Measurements from ENCODE around the gene GIMAP4.
"Not testable (repeated sequence)": the region's sequence is repeated elsewhere in the genome, so short reads cannot be mapped to it uniquely, and the experiment has no call there.

Gene GIMAP4

GRCh38 chr7:150570556-150571465, 3.6 kb downstream of the GIMAP4 start:
- in situ Hi-C loops (cut with HindIII; ENCODE audit: low pct_ligation_motif_present, low pct_unique_long_range_greater_than_20kb, low sequenced_read_pairs) = no loop called here
- DNase-seq = no peak

DNA sequence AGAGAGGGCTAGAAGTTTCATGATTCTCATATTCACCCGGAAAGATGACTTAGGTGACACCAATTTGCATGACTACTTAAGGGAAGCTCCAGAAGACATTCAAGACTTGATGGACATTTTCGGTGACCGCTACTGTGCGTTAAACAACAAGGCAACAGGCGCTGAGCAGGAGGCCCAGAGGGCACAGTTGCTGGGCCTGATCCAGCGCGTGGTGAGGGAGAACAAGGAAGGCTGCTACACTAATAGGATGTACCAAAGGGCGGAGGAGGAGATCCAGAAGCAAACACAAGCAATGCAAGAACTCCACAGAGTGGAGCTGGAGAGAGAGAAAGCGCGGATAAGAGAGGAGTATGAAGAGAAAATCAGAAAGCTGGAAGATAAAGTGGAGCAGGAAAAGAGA, 5.3 kb downstream of the GIMAP4 start:
- DNase-seq = no peak
- in situ Hi-C loops (cut with HindIII; ENCODE audit: low pct_ligation_motif_present, low pct_unique_long_range_greater_than_20kb, low sequenced_read_pairs) = no loop called here

DNA sequence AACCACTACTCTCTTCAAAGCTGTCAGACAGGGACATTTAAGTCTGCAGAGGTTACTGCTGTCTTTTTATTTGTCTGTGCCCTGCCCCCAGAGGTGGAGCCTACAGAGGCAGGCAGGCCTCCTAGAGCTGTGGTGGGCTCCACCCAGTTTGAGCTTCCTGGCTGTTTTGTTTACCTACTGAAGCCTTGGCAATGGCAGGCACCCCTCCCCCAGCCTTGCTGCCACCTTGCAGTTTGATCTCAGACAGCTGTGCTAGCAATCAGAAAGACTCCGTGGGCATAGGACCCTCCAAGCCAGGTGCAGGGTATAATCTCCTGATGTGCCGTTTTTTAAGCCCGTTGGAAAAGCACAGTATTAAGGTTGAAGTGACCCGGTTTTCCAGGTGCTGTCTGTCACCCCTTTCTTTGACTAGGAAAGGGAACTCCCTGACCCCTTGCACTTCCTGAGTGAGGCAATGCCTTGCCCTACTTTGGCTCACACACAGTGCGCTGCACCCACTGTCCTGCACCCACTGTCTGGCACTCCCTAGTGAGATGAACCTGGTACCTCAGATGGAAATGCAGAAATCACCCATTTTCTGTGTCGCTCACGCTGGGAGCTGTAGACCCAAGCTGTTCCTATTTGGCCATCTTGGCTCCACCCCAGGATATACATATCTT, 12.9 kb downstream of the GIMAP4 start:
- DNase-seq; in situ Hi-C loops (cut with HindIII; ENCODE audit: low pct_ligation_motif_present, low pct_unique_long_range_greater_than_20kb, low sequenced_read_pairs): not testable (repeated sequence)

DNA sequence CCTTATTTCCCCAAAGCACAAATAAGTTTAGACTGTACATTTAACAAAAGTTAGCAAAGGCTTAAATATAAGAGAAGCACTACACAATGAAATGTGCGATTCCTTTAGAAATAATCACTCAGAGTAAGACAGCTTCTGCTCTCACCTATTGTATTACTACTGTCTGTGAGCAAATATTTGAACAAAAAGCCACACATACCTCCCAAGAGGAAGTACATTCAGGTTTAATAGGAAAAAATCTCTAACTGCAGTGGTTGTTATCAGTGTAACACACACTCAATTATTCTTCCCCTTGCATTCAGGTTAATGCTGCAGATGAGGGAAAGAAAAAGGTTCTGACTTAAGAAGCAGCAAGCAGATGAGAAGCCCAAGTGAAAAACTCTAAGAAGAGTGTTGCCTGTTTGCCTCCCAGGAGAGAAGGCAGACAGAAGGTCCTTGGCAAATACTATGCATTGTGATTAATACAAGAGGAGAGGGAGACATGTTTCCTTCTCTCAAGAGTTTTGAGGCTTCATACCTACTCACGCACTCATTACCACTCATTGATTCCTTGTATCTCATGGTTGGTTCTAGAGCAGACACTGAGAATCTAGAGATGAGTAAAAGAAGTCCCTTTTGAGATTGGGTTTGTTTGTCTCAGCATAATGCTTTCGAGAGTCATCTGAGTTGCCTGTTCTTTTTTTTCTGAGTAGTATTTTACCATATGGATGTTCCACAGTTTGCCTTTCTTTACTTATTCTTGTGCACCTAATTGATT, 13.6 kb downstream of the GIMAP4 start:
- in situ Hi-C loops (cut with HindIII; ENCODE audit: low pct_ligation_motif_present, low pct_unique_long_range_greater_than_20kb, low sequenced_read_pairs) = no loop called here
- DNase-seq = no peak

GRCh38 chr7:150585199-150585598, 18.0 kb downstream of the GIMAP4 start:
- no peak for DNase-seq
- in situ Hi-C loops (cut with HindIII; ENCODE audit: low pct_ligation_motif_present, low pct_unique_long_range_greater_than_20kb, low sequenced_read_pairs) = no loop called here

- in situ Hi-C loops (cut with HindIII; ENCODE audit: low pct_ligation_motif_present, low pct_unique_long_range_greater_than_20kb, low sequenced_read_pairs) = no loop called here
- no peak for DNase-seq
Observed at GRCh38 chr7:150586068-150586784, 19.0 kb downstream of the GIMAP4 start.

DNA sequence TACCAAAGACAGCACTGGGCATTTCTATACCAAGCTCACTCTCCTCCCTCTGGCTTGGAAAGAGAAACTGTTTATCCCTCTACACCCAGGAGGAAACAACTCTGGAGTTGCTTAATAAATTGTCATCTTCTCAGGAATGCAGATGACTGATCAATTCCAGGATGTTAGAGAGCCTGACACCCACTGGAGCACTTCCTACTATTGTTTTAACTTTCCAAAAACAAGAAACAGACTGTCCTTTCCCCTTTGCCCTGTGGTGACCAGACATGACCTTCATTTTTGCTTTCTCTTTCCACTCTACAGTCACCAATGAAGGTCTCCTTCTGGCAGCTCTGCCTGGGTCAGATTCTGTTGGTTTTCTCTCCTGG, 19.6 kb downstream of the GIMAP4 start:
- in situ Hi-C loops (cut with HindIII; ENCODE audit: low pct_ligation_motif_present, low pct_unique_long_range_greater_than_20kb, low sequenced_read_pairs) = no loop called here

GRCh38 chr7:150587551-150587950, 20.4 kb downstream of the GIMAP4 start:
- DNase-seq = no peak
- in situ Hi-C loops (cut with HindIII; ENCODE audit: low pct_ligation_motif_present, low pct_unique_long_range_greater_than_20kb, low sequenced_read_pairs) = no loop called here

More for the DNA sequence above, 19.6 kb downstream of the GIMAP4 start:
- no peak for DNase-seq

DNA sequence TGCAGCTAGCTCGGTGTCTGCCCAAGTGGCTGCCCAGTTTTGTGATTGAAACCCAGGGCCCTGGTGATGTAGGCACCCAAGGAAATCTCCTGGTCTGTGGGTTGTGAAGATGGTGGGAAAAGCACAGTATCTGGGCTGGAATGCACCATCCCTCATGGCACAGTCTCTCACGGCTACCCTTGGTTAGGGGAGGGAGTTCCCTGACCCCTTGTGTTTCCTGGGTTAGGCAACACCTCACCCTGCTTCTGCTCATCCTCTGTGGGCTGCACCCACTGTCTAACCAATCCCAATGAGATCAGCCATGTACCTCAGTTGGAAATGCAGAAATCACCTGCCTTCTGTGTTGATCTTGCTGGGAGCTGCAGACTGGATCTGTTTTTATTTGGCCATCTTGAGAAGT, 27.6 kb downstream of the GIMAP4 start:
- DNase-seq = no peak
- in situ Hi-C loops (cut with HindIII; ENCODE audit: low pct_ligation_motif_present, low pct_unique_long_range_greater_than_20kb, low sequenced_read_pairs) = no loop called here

DNA sequence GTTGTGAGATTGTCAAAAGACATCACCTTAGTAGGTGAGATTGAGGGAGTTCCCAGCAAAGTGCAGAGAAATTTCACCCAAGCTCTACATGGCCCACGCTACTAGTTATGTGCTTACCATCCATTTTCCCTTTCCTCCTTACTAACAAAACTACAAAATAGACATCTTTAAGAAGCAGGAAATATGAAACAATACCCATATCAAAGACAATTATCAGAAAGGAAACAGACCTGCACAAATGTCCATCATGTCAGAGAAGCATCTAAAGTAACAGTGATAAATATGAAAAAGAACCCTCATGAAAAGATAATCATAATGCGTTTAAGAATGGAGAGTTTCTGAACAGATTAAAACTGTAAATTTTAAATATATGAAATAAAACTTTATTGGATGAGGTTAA, 28.2 kb downstream of the GIMAP4 start:
- DNase-seq = no peak
- in situ Hi-C loops (cut with HindIII; ENCODE audit: low pct_ligation_motif_present, low pct_unique_long_range_greater_than_20kb, low sequenced_read_pairs) = no loop called here

DNA sequence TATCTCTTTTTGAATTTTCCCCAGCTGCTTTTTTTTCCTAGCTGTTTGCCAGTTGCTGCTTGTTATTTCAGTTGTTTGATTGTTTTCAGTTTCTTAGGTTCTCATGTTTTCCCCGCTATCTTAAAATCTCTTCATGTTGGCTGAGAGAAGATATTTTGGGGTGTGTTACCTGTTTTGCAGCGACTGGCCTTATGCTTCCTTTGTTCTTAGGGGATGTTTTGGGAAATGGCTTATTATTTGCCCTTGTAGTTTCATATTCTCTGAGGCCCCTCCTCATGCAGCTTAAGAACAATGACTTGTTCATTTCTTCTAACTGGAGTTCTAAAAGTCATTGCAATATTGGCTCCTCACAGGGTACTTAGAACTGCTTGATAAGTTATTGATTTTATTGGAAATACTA, 36.4 kb downstream of the GIMAP4 start:
- DNase-seq; in situ Hi-C loops (cut with HindIII; ENCODE audit: low pct_ligation_motif_present, low pct_unique_long_range_greater_than_20kb, low sequenced_read_pairs): not testable (repeated sequence)

GRCh38 chr7:150610233-150610632, 43.0 kb downstream of the GIMAP4 start:
- no peak for DNase-seq
- in situ Hi-C loops (cut with HindIII; ENCODE audit: low pct_ligation_motif_present, low pct_unique_long_range_greater_than_20kb, low sequenced_read_pairs) = no loop called here

DNA sequence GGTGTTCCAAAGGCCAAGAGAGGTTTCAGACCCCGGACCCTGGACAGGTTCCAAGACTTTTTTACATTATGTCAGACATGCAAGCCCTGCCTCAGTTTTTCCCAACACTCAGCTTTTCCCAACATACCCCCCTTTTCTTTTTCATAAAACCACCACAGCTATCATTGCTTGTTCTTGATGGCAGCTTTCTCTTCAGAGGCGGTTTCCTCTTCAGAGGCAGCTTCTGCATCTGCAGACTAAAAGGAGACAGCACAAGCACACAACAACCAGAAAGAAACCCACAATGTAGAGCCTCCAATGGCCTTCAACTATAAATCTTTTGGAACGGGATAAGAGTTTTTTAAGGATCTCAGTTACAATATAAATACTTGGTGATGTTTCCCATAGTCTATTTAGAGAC, 45.7 kb downstream of the GIMAP4 start:
- in situ Hi-C loops (cut with HindIII; ENCODE audit: low pct_ligation_motif_present, low pct_unique_long_range_greater_than_20kb, low sequenced_read_pairs) = no loop called here
- DNase-seq = no peak

GRCh38 chr7:150613880-150614279, 46.7 kb downstream of the GIMAP4 start:
- no peak for DNase-seq
- in situ Hi-C loops (cut with HindIII; ENCODE audit: low pct_ligation_motif_present, low pct_unique_long_range_greater_than_20kb, low sequenced_read_pairs) = no loop called here

DNA sequence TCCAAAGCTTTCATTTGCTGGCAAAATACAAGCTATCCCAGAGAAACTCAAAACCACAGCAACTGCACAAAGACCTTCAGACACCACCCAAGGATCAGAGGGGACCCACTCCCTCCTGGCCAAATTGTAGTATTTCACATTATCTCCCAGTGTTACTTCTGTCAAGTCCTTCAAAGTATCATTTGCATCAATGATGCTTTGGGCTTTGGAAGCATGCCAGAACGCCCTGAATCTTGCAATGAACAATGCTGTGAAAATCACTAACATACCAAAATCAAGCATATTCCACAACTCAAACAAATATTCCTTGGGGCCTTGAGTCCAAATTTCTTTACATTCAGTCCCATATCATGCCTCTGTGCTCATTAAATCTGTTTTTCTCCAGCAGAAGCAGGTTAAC, 47.2 kb downstream of the GIMAP4 start:
- DNase-seq; in situ Hi-C loops (cut with HindIII; ENCODE audit: low pct_ligation_motif_present, low pct_unique_long_range_greater_than_20kb, low sequenced_read_pairs): not testable (repeated sequence)

- in situ Hi-C loops (cut with HindIII; ENCODE audit: low pct_ligation_motif_present, low pct_unique_long_range_greater_than_20kb, low sequenced_read_pairs) = not testable (repeated sequence)
Observed at GRCh38 chr7:150615221-150615755, 48.1 kb downstream of the GIMAP4 start.

DNA sequence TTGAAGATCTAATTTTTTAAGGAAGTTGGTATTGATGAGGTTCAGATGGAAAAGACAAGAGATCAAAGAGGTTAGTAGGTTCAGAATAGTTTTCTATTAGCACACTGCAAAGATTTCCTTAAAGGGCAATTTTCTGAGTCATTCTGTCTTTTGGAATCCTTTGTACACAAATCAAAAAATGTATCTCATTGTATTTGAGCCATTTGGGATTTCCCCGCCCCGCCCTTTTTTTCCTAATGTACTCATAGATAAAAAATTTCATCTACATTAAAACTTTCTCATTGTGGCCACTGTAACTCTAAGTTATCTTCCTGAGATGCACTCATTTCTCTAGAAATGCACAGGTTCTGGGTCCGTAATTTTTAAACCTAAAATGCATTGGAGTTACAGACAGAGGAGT, 52.9 kb downstream of the GIMAP4 start:
- DNase-seq = no peak
- in situ Hi-C loops (cut with HindIII; ENCODE audit: low pct_ligation_motif_present, low pct_unique_long_range_greater_than_20kb, low sequenced_read_pairs) = no loop called here

More at GRCh38 chr7:150615221-150615755, 48.1 kb downstream of the GIMAP4 start:
- DNase-seq = not testable (repeated sequence)

DNA sequence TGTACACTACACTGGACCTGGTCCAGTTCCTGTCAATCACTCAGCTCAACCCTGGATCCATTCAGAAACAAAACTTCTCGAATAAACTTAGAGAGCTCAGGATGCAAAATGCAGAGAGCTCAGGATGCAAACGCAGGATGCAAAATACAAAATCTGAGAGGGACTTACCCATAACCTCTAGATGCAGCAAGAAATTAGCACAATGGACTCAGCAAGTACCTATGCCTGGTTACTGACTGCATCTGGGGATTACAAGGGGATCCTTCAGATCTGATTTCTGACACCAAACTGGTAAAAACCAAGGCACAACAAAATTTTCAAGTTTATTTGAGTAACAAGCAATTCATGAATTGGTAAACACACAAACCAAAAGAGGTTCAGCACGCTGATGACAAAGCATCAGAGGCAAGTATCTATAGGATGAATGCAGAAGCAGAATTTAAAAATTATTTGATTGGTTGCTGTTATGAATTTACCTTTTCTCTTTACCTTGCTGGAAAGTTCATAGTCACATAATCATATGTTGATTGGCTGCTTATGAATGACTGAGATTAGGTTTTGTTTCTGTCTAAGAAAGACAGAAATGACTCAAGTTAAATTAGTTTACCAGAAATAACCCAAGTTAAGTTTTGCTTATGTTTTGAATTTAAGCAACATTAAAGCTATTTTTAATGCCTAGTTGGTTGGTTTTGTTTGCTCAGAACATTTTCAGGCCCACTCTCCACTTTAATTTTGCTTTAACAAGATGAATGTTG, 53.6 kb downstream of the GIMAP4 start:
- in situ Hi-C loops (cut with HindIII; ENCODE audit: low pct_ligation_motif_present, low pct_unique_long_range_greater_than_20kb, low sequenced_read_pairs) = no loop called here
- DNase-seq = no peak

Measured in ACHN (cell line).